ENCODE results near the gene CDADC1. TPM values are rescaled to one million over a fixed set of nuclear protein-coding genes. Genes with fewer than 3 reads are reported as not detected.

CDADC1 gene
- total RNA-seq, 1 experiment from 2014 or later: 4.0 TPM

- Mint-ChIP-seq H3K27me3 (ENCODE audit: low read depth) (no peaks in the 10 kb centered on the region), H3K4me1 (peaks cover 16% of the 10 kb centered on the region), H3K27ac (no peak overlapping the region), H3K4me3 (no peak overlapping the region), H3K36me3 (0 out of 2 replicates have a peak, but pooled peaks cover 3% of the 10 kb centered on the region), H3K9me3 (no peaks in the 10 kb centered on the region)
- POLR2A ChIA-PET: interaction anchor here (0.6 kb wide), 1 partner anchor 380 kb away, joined by 3 read pairs; no protein-coding TSS in a partner anchor
- TF ChIP-seq ZNF232 (CRISPR knock-in tag; IDR thresholded peaks at IDR 0.05): no peak
- TF ChIP-seq ZNF425 (CRISPR knock-in tag; conservative IDR thresholded peaks at IDR 0.05): no peak
- TF ChIP-seq ZMAT4 (CRISPR knock-in tag; IDR thresholded peaks at IDR 0.05): no peak
- DNase-seq (ENCODE audit: low spot score) (no peak), ATAC-seq (no peak)
- CTCF ChIA-PET: no interaction called here
These were observed 11.9 kb downstream of the CDADC1 start for GRCh38 chr13:49259586-49259985.

GRCh38 chr13:49262634-49263033 lies 14.9 kb downstream of the CDADC1 start:
- no peaks in the 10 kb centered on the region for H3K27me3 Mint-ChIP-seq (ENCODE audit: low read depth)
- POLR2A ChIA-PET: no interaction called here
- H3K36me3 Mint-ChIP-seq: no peaks in the 10 kb centered on the region
- peak overlapping the region; percentile 48; the same call in 1 of the 2 replicates for H3K27ac Mint-ChIP-seq
- ATAC-seq (no peak), DNase-seq (ENCODE audit: low spot score) (no peak)
- H3K4me3 Mint-ChIP-seq: no peak overlapping the region
- CTCF ChIA-PET: interaction anchor here (1.7 kb wide), 1 partner anchor 18 kb away, joined by 4 read pairs; no protein-coding TSS in a partner anchor
- no peaks in the 10 kb centered on the region for H3K9me3 Mint-ChIP-seq
- no peak for TF ChIP-seq NR2C2 (CRISPR knock-in tag; IDR thresholded peaks at IDR 0.05)
- TF ChIP-seq SOX15 (CRISPR knock-in tag; IDR thresholded peaks at IDR 0.05): no peak
- TF ChIP-seq USF2 (CRISPR knock-in tag; IDR thresholded peaks at IDR 0.05): no peak
- TF ChIP-seq RORB (CRISPR knock-in tag; IDR thresholded peaks at IDR 0.05): no peak
- TF ChIP-seq ATF3 (CRISPR knock-in tag; conservative IDR thresholded peaks at IDR 0.05): no peak
- TF ChIP-seq TCF7 (CRISPR knock-in tag; IDR thresholded peaks at IDR 0.05; ENCODE audit: low read depth): no peak
- TF ChIP-seq PRRX2 (CRISPR knock-in tag; IDR thresholded peaks at IDR 0.05): no peak
- TF ChIP-seq ZNF232 (CRISPR knock-in tag; IDR thresholded peaks at IDR 0.05): no peak
- TF ChIP-seq HMGXB4 (CRISPR knock-in tag; IDR thresholded peaks at IDR 0.05): no peak
- TF ChIP-seq GABPB1 (CRISPR knock-in tag; IDR thresholded peaks at IDR 0.05): no peak
- H3K4me1 Mint-ChIP-seq: peaks cover 16% of the 10 kb centered on the region

- Mint-ChIP-seq H3K9me3 (no peaks in the 10 kb centered on the region), H3K27me3 (ENCODE audit: low read depth) (no peaks in the 10 kb centered on the region), H3K27ac (no peak overlapping the region), H3K4me1 (peaks cover 16% of the 10 kb centered on the region), H3K4me3 (no peak overlapping the region), H3K36me3 (no peaks in the 10 kb centered on the region)
- ChIA-PET POLR2A (no interaction called here), CTCF (interaction anchor here (1.0 kb wide), 1 partner anchor 15 kb away, joined by 3 read pairs; no protein-coding TSS in a partner anchor)
- DNase-seq (ENCODE audit: low spot score) (no peak), ATAC-seq (no peak)
- TF ChIP-seq E2F1 (CRISPR knock-in tag; IDR thresholded peaks at IDR 0.05) (no peak), PRDM15 (CRISPR knock-in tag; IDR thresholded peaks at IDR 0.05) (no peak), ERG (CRISPR knock-in tag; IDR thresholded peaks at IDR 0.05) (no peak), SP1 (CRISPR knock-in tag; conservative IDR thresholded peaks at IDR 0.05) (no peak), KAT7 (CRISPR knock-in tag; IDR thresholded peaks at IDR 0.05; ENCODE audit: borderline replicate concordance) (no peak), AR (CRISPR knock-in tag; IDR thresholded peaks at IDR 0.05) (no peak)
These were observed 18.1 kb downstream of the CDADC1 start for GRCh38 chr13:49265822-49266221.

Measured in WTC11 (cell line).